Small intestine (tissue), 7 donors: ENCODE results near the gene DCDC2. TPM values are rescaled to one million over a fixed set of nuclear protein-coding genes. Genes with fewer than 3 reads are reported as not detected.
"Not testable (repeated sequence)": the region's sequence is repeated elsewhere in the genome, so short reads cannot be mapped to it uniquely, and the experiment has no call there.

ENCODE experiments used
- DNase-seq, 2 donors: peaks; one replicate each; pipeline versions ENCODE4 v3.0.0 to v3.0.0-alpha.2; 2013
- FAIRE-seq: peaks from 2 replicates; lab custom pipeline; 2012; peaks lifted over from hg19 to GRCh38; lab: Jason Lieb, UNC
- H3K27ac ChIP-seq, 3 donors: one replicate each; pipeline ENCODE4 v1.5.1; 2013; ENCODE audit warnings: low read length in 2 of 3, mild to moderate bottlenecking in 2 of 3, control low read depth in 1 of 3, inconsistent platforms in 1 of 3, low read depth in 1 of 3, moderate library complexity in 1 of 3
- H3K27me3 ChIP-seq, 3 donors: one replicate each; pipeline ENCODE4 v1.6.1; 2013; ENCODE audit warnings: low read length in 3 of 3, inconsistent platforms in 1 of 3; ENCODE audit not compliant: control insufficient read depth in 3 of 3, insufficient read depth in 3 of 3
- H3K36me3 ChIP-seq, 3 donors: one replicate each; pipeline ENCODE4 v1.6.1; 2013; ENCODE audit warnings: low read length in 3 of 3, inconsistent platforms in 1 of 3, low read depth in 1 of 3, mild to moderate bottlenecking in 1 of 3, moderate library complexity in 1 of 3; ENCODE audit not compliant: control insufficient read depth in 3 of 3, insufficient read depth in 2 of 3
- H3K4me1 ChIP-seq, 3 donors: one replicate each; pipeline ENCODE4 v1.6.1; 2013; ENCODE audit warnings: low read length in 2 of 3, inconsistent platforms in 1 of 3, low read depth in 1 of 3, mild to moderate bottlenecking in 1 of 3, moderate library complexity in 1 of 3; ENCODE audit not compliant: control insufficient read depth in 3 of 3, insufficient read depth in 2 of 3
- H3K4me3 ChIP-seq, 3 donors: one replicate each; pipeline ENCODE4 v1.5.1; 2013; ENCODE audit warnings: low read length in 3 of 3, control low read depth in 1 of 3, inconsistent platforms in 1 of 3, low read depth in 1 of 3, mild to moderate bottlenecking in 1 of 3, moderate library complexity in 1 of 3
- H3K9me3 ChIP-seq, 2 donors: one replicate each; pipeline ENCODE4 v1.6.1; 2013; ENCODE audit warnings: low read depth in 1 of 2, low read length in 1 of 2; ENCODE audit not compliant: control insufficient read depth in 2 of 2, insufficient read depth in 1 of 2
- WGBS, 3 donors: extraction: QIAGEN DNeasy Blood & Tissue Kit; methylation state at CpG; one replicate each; pipeline ENCODE4 v1.1.7; 2013; 5-methylcytosine and 5-hydroxymethylcytosine counted together
- polyA plus RNA-seq, 4 donors: library from polyadenylated mRNA; stranded (reverse) in 3 of 4; unstranded in 1 of 4; fragments of 200-250 nt in 3 of 4; fragments of 120-200 nt in 1 of 4; gene quantifications; one replicate each; pipeline versions ENCODE4 v1.2.1 to v1.2.3, GENCODE V29; 2013
- donor health status: healthy with polysubstance abuse.
- donor health status: control.
- donor health status: control.
- donor health status: Bipolar disorder and iron deficiency.
- donor health status: healthy.

DCDC2 gene
- polyA plus RNA-seq, 4 donors = 0.49 to 6.9 TPM; not detected in 2

DNA sequence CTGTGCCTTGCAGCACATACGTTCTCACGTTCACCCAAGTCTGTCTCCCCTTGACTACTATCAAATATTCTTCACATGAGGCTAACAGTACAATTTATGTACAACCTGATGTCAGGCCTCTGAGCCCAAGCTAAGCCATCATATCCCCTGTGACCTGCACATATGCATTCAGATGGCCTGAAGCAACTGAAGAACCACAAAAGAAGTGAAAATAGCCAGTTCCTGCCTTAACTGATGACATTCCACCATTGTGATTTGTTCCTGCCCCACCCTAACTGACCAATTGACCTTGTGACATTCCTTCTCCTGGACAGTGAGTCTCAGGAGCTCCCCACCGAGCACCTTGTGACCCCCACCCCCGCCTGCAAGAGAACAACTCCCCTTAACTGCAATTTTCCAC, 46.1 kb downstream of the DCDC2 start:
- not testable (repeated sequence) for FAIRE-seq, H3K27me3 ChIP-seq, H3K27ac ChIP-seq, H3K36me3 ChIP-seq, DNase-seq, H3K4me3 ChIP-seq, H3K9me3 ChIP-seq, H3K4me1 ChIP-seq
- whole genome bisulfite sequencing, 3 donors = 88 to 91% (median 88%) methylated on average over 4 of the region's 4 CpGs

DNA sequence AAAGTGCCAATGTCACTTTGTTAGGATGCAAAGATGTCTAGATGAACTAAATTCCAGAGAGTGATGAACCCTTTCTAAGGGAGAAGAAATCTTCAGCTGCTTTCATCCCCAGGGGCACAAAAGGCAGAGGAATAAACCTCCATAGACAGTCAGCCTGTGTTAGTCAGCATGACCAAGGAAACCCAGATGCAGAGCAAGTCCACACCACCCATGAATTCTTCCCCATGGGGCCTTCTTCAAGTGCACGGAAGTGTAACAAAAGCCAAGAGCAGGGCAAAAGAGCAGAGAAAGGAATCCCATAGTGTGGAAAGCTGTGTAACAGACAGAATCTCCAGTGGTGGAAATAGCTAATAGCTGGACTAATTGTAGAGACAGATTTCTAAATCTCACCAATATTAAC, 50.0 kb downstream of the DCDC2 start:
- Histone ChIP-seq H3K36me3 (no peaks in the 10 kb centered on the region), H3K9me3 (peaks cover 0 to 7% of the 10 kb centered on the region in 2 donors), H3K4me3 (no peak overlapping the region), H3K27me3 (no peaks in the 10 kb centered on the region), H3K4me1 (no peaks in the 10 kb centered on the region), H3K27ac (no peak overlapping the region)
- 61 to 73% (median 70%) methylated on average over 1 of the region's 1 CpG for WGBS, 3 donors
- FAIRE-seq (no peak), DNase-seq (no peak)

DNA sequence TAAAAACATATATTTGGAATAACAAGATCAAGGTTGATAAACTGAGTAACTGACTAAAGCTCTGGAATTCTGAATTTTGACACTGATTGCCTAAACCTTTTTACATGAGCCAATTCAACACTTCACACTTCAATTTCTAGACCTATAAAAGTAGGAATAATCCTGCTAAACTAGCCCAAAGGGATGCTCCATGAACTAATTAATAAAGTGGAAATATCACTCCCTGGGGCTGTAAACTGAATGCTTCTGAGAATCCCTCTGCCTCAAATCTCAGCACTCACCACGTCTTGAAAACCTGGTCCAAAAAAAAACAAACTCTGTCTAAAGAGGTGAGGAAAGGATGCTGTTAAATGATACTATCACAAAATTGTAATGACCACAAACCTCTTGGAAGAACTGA, 50.9 kb downstream of the DCDC2 start:
- no peak overlapping the region for H3K4me3 ChIP-seq
- no peak overlapping the region for H3K27ac ChIP-seq
- H3K4me1 ChIP-seq = no peaks in the 10 kb centered on the region
- DNase-seq = no peak
- 57 to 60% (median 60%) methylated on average over 1 of the region's 1 CpG for WGBS, 3 donors
- H3K27me3 ChIP-seq = no peaks in the 10 kb centered on the region
- FAIRE-seq = no peak
- peaks cover 0 to 5% of the 10 kb centered on the region in 2 donors for H3K9me3 ChIP-seq
- no peaks in the 10 kb centered on the region for H3K36me3 ChIP-seq

DNA sequence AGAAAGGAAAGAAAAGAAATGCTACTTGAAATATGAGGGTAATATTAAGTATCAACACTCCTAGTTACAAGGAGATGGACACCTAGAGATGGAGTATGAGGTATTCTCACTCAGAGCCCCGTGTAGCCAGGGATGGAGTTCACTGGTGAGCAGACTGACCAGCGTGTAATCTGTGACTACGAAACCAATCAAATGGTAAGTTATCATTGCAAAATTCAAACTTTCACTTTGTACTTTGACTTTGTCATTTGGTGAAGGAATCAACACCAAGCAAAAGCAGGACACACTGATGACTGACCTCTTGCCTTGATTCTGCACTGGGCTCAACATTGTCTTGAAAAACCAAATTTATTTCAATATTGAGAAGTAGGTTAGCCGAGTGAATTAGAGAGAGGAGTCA, 51.8 kb downstream of the DCDC2 start:
- 76 to 90% (median 86%) methylated on average over 4 of the region's 4 CpGs for WGBS, 3 donors
- FAIRE-seq = no peak
- no peaks in the 10 kb centered on the region for H3K27me3 ChIP-seq

DNA sequence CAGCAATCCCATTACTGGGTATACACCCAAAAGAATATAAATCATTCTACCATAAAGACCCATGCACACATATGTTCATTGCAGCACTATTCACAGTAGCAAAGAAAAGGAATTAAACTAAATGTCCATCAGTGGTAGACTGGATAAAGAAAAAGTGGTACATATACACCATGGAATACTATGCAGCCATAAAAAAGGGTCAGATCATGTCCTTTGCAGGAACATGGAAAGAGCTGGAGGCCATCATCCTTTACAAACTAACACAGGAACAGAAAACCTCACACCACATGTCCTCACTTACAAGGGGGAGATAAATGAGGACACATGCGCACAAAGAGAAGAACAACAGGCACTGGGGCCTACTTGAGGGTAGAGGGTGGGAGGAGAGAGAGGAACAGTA, 60.9 kb downstream of the DCDC2 start:
- H3K27me3 ChIP-seq = no peaks in the 10 kb centered on the region
- no peak for DNase-seq
- peaks cover 0 to 11% (median 0%) of the 10 kb centered on the region in 3 donors for H3K36me3 ChIP-seq
- H3K9me3 ChIP-seq = peaks cover 0 to 10% of the 10 kb centered on the region in 2 donors
- no peaks in the 10 kb centered on the region for H3K4me1 ChIP-seq
- no peak overlapping the region for H3K4me3 ChIP-seq
- 60 to 100% (median 96%) methylated on average over 1 of the region's 1 CpG for WGBS, 3 donors
- H3K27ac ChIP-seq = no peak overlapping the region
- no peak for FAIRE-seq

More for the DNA sequence above, 51.8 kb downstream of the DCDC2 start:
- no peaks in the 10 kb centered on the region for H3K4me1 ChIP-seq
- H3K4me3 ChIP-seq = no peak overlapping the region
- no peak for DNase-seq
- no peaks in the 10 kb centered on the region for H3K36me3 ChIP-seq
- H3K9me3 ChIP-seq = no peaks in the 10 kb centered on the region
- no peak overlapping the region for H3K27ac ChIP-seq

DNA sequence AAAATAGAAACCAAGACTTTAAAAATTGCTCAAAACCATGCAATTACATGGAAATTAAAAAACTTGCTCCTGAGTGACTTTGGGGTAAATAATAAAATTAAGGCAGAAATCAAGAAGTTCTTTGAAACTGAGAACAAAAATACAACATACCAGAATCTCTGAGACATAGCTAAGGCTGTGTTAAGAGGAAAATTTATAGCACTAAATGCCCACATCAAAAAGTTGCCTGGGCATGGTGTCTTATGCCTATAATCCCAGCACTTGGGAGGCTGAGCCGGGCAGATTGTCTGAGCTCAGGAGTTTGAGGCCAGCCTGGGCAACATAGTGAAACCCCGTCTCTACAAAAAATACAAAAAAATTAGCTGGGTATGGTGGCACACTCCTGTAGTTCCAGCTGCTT, 64.0 kb downstream of the DCDC2 start:
- not testable (repeated sequence) for H3K36me3 ChIP-seq, FAIRE-seq, H3K4me1 ChIP-seq, H3K27ac ChIP-seq, H3K27me3 ChIP-seq, H3K4me3 ChIP-seq, DNase-seq
- WGBS, 3 donors = 86 to 94% (median 89%) methylated on average over 2 of the region's 2 CpGs
- peaks cover 0 to 10% of the 10 kb centered on the region in 2 donors for H3K9me3 ChIP-seq

DNA sequence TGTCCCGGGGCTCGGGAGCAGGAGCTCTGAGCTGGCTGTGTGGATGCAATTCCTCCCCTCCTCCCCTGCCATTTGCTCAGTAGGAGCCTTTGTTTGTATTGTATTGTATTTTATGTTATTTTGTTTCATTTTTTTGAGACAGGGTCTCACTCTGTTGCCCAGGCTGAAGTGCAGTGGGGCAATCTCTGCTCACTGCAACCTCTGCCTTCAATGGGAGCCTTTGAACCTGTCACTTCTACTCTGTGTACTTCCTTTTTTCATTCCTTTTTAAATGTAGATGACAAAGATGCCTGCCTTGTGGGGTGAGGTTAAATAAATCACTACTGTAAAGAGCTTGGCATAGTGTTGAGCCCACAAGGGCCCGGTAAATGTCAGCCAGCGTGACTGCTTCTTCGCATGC, 70.6 kb downstream of the DCDC2 start:
- 92 to 98% (median 96%) methylated on average over 5 of the region's 5 CpGs for WGBS, 3 donors
- no peak for FAIRE-seq

DNA sequence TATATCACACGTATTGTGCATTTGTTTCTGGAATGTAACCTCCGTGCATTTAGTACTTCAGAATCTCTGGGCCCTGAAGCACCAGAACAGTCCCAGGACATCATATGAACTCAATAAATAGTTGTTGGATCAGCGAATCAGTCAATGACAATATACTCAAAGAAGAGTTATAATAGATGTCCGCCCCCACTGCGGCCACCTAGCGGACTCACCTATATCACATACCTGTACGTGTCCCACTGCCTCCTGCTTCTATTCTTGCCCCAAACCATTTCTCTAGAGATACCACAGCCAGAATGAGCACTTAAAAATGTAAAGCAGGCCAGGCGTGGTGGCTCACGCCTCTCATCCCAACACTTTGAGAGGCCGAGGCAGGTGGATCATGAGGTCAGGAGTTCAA, 73.9 kb downstream of the DCDC2 start:
- DNase-seq = no peak
- no peaks in the 10 kb centered on the region for H3K9me3 ChIP-seq
- WGBS, 3 donors = 77 to 78% (median 78%) methylated on average over 10 of the region's 10 CpGs
- no peak overlapping the region for H3K4me3 ChIP-seq
- H3K4me1 ChIP-seq = peaks cover 0 to 8% (median 3%) of the 10 kb centered on the region in 3 donors
- FAIRE-seq = no peak
- peaks cover 0 to 1% (median 0%) of the 10 kb centered on the region in 3 donors for H3K36me3 ChIP-seq
- no peak overlapping the region for H3K27ac ChIP-seq
- H3K27me3 ChIP-seq = no peaks in the 10 kb centered on the region

More for the DNA sequence above, 70.6 kb downstream of the DCDC2 start:
- Histone ChIP-seq H3K4me1 (peaks cover 0 to 8% (median 3%) of the 10 kb centered on the region in 3 donors), H3K4me3 (no peak overlapping the region), H3K36me3 (no peaks in the 10 kb centered on the region), H3K27me3 (no peaks in the 10 kb centered on the region), H3K27ac (no peak overlapping the region), H3K9me3 (no peaks in the 10 kb centered on the region)
- DNase-seq = no peak
